CD14-positive monocyte (primary cell): ENCODE data around the gene NID2. TPM values are rescaled to one million over a fixed set of nuclear protein-coding genes. Genes with fewer than 3 reads are reported as not detected.

Experiments used
- DNase-seq, 3 donors: peaks; one replicate each; pipeline ENCODE4 v3.0.0-alpha.2; 2011 to 2022
- H2AFZ ChIP-seq: 2 replicates; pipeline ENCODE4 v1.6.0; 2012; ENCODE audit warnings: mild to moderate bottlenecking, low read depth, low read length, inconsistent platforms; ENCODE audit not compliant: insufficient read depth, poor library complexity, severe bottlenecking
- H3K27ac ChIP-seq, 2 donors: 1 replicate in 1 of 2; 2 replicates in 1 of 2; pipeline ENCODE4 v1.5.1; 2012 to 2013; ENCODE audit warnings: low read length in 2 of 2, control low read depth in 1 of 2, inconsistent platforms in 1 of 2, low read depth in 1 of 2, mild to moderate bottlenecking in 1 of 2
- H3K27me3 ChIP-seq, 2 donors: one replicate each; pipeline versions ENCODE4 v1.6.0 to v1.6.1; 2011 to 2013; ENCODE audit warnings: low read length in 2 of 2; ENCODE audit not compliant: control insufficient read depth in 2 of 2, insufficient read depth in 2 of 2
- H3K36me3 ChIP-seq, 2 donors: replicated peaks in 1 of 2; 1 replicate in 1 of 2; 2 replicates in 1 of 2; pipeline versions ENCODE4 v1.5.1 to v1.6.1; 2012 to 2013; ENCODE audit warnings: low read length in 2 of 2, control low read depth in 1 of 2, inconsistent platforms in 1 of 2, mild to moderate bottlenecking in 1 of 2; ENCODE audit not compliant: insufficient read depth in 2 of 2, control insufficient read depth in 1 of 2
- H3K4me1 ChIP-seq, 2 donors: 1 replicate in 1 of 2; 2 replicates in 1 of 2; pipeline versions ENCODE4 v1.5.1 to v1.6.1; 2012 to 2013; ENCODE audit warnings: low read length in 2 of 2, control low read depth in 1 of 2, inconsistent platforms in 1 of 2, mild to moderate bottlenecking in 1 of 2, moderate library complexity in 1 of 2; ENCODE audit not compliant: insufficient read depth in 2 of 2, control insufficient read depth in 1 of 2
- H3K4me2 ChIP-seq: replicated peaks from 2 replicates; pipeline ENCODE3; 2012; ENCODE audit warnings: low read length, moderate library complexity, mild to moderate bottlenecking; ENCODE audit not compliant: poor library complexity, severe bottlenecking; ENCODE audit errors: extremely low read depth
- H3K4me3 ChIP-seq, 3 experiments: fragments of 200-600 bp in 1 of 3; sonication (generic) in 1 of 3; replicated peaks in 1 of 3; 1 replicate in 2 of 3; 2 replicates in 1 of 3; pipeline ENCODE4 v1.5.1; 2011 to 2013; ENCODE audit warnings: low read length in 3 of 3, mild to moderate bottlenecking in 3 of 3, control low read depth in 2 of 3, low read depth in 2 of 3, inconsistent platforms in 1 of 3, moderate library complexity in 1 of 3
- H3K79me2 ChIP-seq: 2 replicates; pipeline ENCODE4 v1.6.0; 2012; ENCODE audit warnings: mild to moderate bottlenecking, control low read depth, inconsistent platforms, low read length, moderate library complexity; ENCODE audit not compliant: insufficient read depth
- H3K9ac ChIP-seq: 2 replicates; pipeline ENCODE4 v1.6.0; 2017; ENCODE audit warnings: low read length, mild to moderate bottlenecking; ENCODE audit not compliant: insufficient read depth, poor library complexity, severe bottlenecking
- H3K9me3 ChIP-seq, 2 donors: replicated peaks in 1 of 2; 1 replicate in 1 of 2; 2 replicates in 1 of 2; pipeline versions ENCODE4 v1.5.1 to v1.6.1; 2012 to 2013; ENCODE audit warnings: low read length in 2 of 2, control low read depth in 1 of 2; ENCODE audit not compliant: control insufficient read depth in 1 of 2, insufficient read depth in 1 of 2
- H4K20me1 ChIP-seq: 2 replicates; pipeline ENCODE4 v1.6.0; 2012; ENCODE audit warnings: mild to moderate bottlenecking, low read length, control low read depth, moderate library complexity; ENCODE audit not compliant: insufficient read depth
- H3K27ac Mint-ChIP-seq, 7 donors: one replicate each; pipeline ENCODE4 v1.8.0; 2020; ENCODE audit warnings: mild to moderate bottlenecking in 7 of 7, mixed read lengths in 7 of 7, moderate library complexity in 6 of 7, inconsistent platforms in 2 of 7
- H3K27me3 Mint-ChIP-seq, 3 donors: one replicate each; pipeline ENCODE4 v1.8.0; 2021 to 2022; ENCODE audit warnings: low read depth in 3 of 3, mild to moderate bottlenecking in 3 of 3, mixed read lengths in 3 of 3, moderate library complexity in 3 of 3, inconsistent platforms in 1 of 3
- H3K36me3 Mint-ChIP-seq, 2 donors: one replicate each; pipeline ENCODE4 v1.8.0; 2020; ENCODE audit warnings: mixed read lengths in 2 of 2, inconsistent platforms in 1 of 2, mild to moderate bottlenecking in 1 of 2
- H3K4me1 Mint-ChIP-seq: one replicate; pipeline ENCODE4 v1.8.0; 2020; ENCODE audit warnings: mild to moderate bottlenecking, mixed read lengths
- H3K4me3 Mint-ChIP-seq, 2 donors: one replicate each; pipeline ENCODE4 v1.8.0; 2020; ENCODE audit warnings: mild to moderate bottlenecking in 2 of 2, mixed read lengths in 2 of 2, moderate library complexity in 1 of 2
- H3K9me3 Mint-ChIP-seq, 7 donors: one replicate each; pipeline ENCODE4 v1.8.0; 2020 to 2022; ENCODE audit warnings: mixed read lengths in 7 of 7, mild to moderate bottlenecking in 6 of 7, moderate library complexity in 6 of 7, inconsistent platforms in 2 of 7
- WGBS: methylation state at CpG from one replicate; pipeline ENCODE4 v1.1.5; 2013; ENCODE audit warnings: missing lambda C conversion rate; ENCODE audit not compliant: insufficient coverage; 5-methylcytosine and 5-hydroxymethylcytosine counted together
- intact Hi-C, 2 donors: fragments of 100-400 bp; cut with micrococcal nuclease; formaldehyde crosslinking; loops; one replicate each; pipeline versions ENCODE4 v1.15.0 to v1.15.1; 2023
- polyA plus RNA-seq, 3 donors: library from polyadenylated mRNA; depleted of rRNA in 1 of 3; unstranded in 2 of 3; stranded (reverse) in 1 of 3; fragments of 300-500 nt in 2 of 3; fragments of >200 nt in 1 of 3; fragmentation: Illumina TruSeq in 2 of 3; gene quantifications; 1 replicate in 2 of 3; 2 replicates in 1 of 3; pipeline ENCODE4 v1.2.3, GENCODE V29; 2012 to 2021
- TF ChIP-seq, protein P1 (sequence below): fragments of 200-600 bp; IDR thresholded peaks from one replicate; pipeline ENCODE4 v1.8.0; 2022; ENCODE audit warnings: antibody characterized with exemption, mild to moderate bottlenecking

Gene NID2
- polyA plus RNA-seq, 3 donors, result not detected

DNA sequence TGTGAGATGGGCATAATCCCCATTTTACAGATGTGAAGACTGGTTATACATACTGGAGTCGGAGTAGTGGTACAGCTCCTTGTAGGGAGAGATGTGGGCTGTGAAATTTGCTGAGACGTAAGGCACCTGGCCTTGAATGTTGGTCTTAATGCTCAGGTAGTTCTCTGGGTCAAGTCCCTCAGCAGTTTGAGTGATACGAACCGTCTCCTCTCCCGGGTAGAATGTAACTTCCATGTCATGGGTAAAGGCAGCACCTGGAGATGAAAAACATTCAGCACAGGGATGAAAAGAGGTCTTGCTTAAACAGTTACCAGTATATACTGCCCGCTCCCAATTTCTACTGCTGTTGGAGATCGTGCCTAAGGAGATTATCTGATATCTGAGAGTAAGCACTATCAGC lies 28.3 kb downstream of the NID2 start:
- no peak overlapping the region for H2AFZ ChIP-seq
- 87% methylated on average over 5 of the region's 7 CpGs for WGBS
- H3K4me3 Mint-ChIP-seq, result no peak overlapping the region
- no peak overlapping the region for H3K27ac Mint-ChIP-seq
- intact Hi-C loops, result no loop called here
- H3K27ac ChIP-seq, result no peak overlapping the region
- H4K20me1 ChIP-seq, result no peaks in the 10 kb centered on the region
- H3K9ac ChIP-seq, result no peak overlapping the region
- no peaks in the 10 kb centered on the region for H3K79me2 ChIP-seq
- no peak for DNase-seq
- H3K4me3 ChIP-seq, result no peak overlapping the region
- H3K4me1 ChIP-seq, result no peaks in the 10 kb centered on the region
- no peaks in the 10 kb centered on the region for H3K9me3 ChIP-seq
- no peaks in the 10 kb centered on the region for H3K4me1 Mint-ChIP-seq
- no peaks in the 10 kb centered on the region for H3K36me3 Mint-ChIP-seq
- peaks cover 0 to 2% (median 0%) of the 10 kb centered on the region in 7 donors for H3K9me3 Mint-ChIP-seq
- no peaks in the 10 kb centered on the region for H3K27me3 ChIP-seq
- H3K4me2 ChIP-seq, result no peak overlapping the region
- no peaks in the 10 kb centered on the region for H3K36me3 ChIP-seq
- peaks cover 0 to 6% (median 2%) of the 10 kb centered on the region in 3 donors for H3K27me3 Mint-ChIP-seq
- TF ChIP-seq, protein P1, sequence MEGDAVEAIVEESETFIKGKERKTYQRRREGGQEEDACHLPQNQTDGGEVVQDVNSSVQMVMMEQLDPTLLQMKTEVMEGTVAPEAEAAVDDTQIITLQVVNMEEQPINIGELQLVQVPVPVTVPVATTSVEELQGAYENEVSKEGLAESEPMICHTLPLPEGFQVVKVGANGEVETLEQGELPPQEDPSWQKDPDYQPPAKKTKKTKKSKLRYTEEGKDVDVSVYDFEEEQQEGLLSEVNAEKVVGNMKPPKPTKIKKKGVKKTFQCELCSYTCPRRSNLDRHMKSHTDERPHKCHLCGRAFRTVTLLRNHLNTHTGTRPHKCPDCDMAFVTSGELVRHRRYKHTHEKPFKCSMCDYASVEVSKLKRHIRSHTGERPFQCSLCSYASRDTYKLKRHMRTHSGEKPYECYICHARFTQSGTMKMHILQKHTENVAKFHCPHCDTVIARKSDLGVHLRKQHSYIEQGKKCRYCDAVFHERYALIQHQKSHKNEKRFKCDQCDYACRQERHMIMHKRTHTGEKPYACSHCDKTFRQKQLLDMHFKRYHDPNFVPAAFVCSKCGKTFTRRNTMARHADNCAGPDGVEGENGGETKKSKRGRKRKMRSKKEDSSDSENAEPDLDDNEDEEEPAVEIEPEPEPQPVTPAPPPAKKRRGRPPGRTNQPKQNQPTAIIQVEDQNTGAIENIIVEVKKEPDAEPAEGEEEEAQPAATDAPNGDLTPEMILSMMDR, result no peak

DNA sequence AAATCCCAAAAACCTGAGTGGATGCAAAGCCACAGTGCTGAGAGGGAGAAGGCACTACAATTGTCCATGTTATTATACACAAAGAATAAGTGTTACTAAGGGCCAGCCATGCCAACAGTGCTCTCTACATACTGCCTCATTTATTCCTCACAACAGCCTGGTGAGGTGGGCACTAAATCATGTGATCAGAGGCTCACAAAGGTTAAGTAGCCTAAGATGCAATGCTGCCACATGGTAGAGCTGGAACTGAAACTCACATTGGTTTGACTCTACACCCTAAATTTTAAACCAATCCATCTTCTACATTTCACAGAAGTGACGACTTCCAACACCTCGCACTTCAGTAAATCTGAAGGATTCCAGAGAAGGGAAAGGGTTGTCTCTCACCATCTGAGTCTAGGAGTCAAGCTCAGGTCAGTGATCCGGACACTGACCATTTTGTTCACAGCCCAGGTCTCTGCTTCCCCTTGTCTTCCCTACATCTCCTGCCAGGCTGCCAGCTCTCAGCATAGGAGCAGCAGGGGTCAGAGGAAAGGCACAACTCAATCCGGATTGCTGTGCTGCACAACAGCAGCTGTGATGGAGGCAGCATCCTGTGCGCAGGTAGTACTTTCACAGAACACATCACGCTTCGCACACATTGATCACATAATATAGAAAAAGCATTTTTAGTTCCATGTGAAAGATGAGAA lies 29.6 kb downstream of the NID2 start:
- no peak for DNase-seq
- peaks cover 0 to 6% (median 2%) of the 10 kb centered on the region in 3 donors for H3K27me3 Mint-ChIP-seq
- intact Hi-C loops, result no loop called here
- no peaks in the 10 kb centered on the region for H3K36me3 Mint-ChIP-seq
- Histone ChIP-seq H3K36me3 (no peaks in the 10 kb centered on the region), H3K27me3 (no peaks in the 10 kb centered on the region), H3K27ac (no peak overlapping the region), H3K9me3 (no peaks in the 10 kb centered on the region), H3K9ac (no peak overlapping the region), H3K4me2 (no peak overlapping the region), H3K4me3 (no peak overlapping the region), H3K4me1 (no peaks in the 10 kb centered on the region), H2AFZ (no peak overlapping the region), H3K79me2 (no peaks in the 10 kb centered on the region), H4K20me1 (no peaks in the 10 kb centered on the region)
- TF ChIP-seq, protein P1, result no peak
- H3K4me3 Mint-ChIP-seq, result no peak overlapping the region
- no peaks in the 10 kb centered on the region for H3K4me1 Mint-ChIP-seq
- H3K27ac Mint-ChIP-seq, result no peak overlapping the region
- H3K9me3 Mint-ChIP-seq, result peaks cover 0 to 2% (median 0%) of the 10 kb centered on the region in 7 donors
- WGBS, result no CpG with 5 or more reads among the region's 7 CpGs
